Keratinocyte (primary cell): ENCODE measurements around the gene KLHL20. TPM values are rescaled to one million over a fixed set of nuclear protein-coding genes. Genes with fewer than 3 reads are reported as not detected.
A peak's percentile ranks its signal among the peaks of the same experiment; 100 is the strongest.
"Not testable (repeated sequence)": the region's sequence is repeated elsewhere in the genome, so short reads cannot be mapped to it uniquely, and the experiment has no call there.

Experiments
- DNase-seq: peaks from one replicate; pipeline ENCODE4 v3.0.0-alpha.2; 2011; ENCODE audit warnings: low read depth, missing footprints, low spot score
- FAIRE-seq: peaks from 2 replicates; lab custom pipeline; 2011; peaks lifted over from hg19 to GRCh38; lab: Jason Lieb, UNC
- H2AFZ ChIP-seq: 2 replicates; pipeline ENCODE4 v1.6.0; 2012; ENCODE audit warnings: low read length, control low read depth, inconsistent platforms; ENCODE audit not compliant: control insufficient read depth
- H3K27ac ChIP-seq: 2 replicates; pipeline ENCODE4 v1.5.1; 2011; ENCODE audit warnings: low read length; ENCODE audit not compliant: control insufficient read depth, insufficient read depth
- H3K27me3 ChIP-seq: 3 replicates; pipeline ENCODE4 v1.6.0; 2011; ENCODE audit warnings: low read length; ENCODE audit not compliant: control insufficient read depth, insufficient read depth; ENCODE audit errors: extremely low read depth
- H3K36me3 ChIP-seq, 2 experiments: 2 replicates in 1 of 2; 3 replicates in 1 of 2; pipeline ENCODE4 v1.5.1; 2011; ENCODE audit warnings: low read length in 2 of 2, mild to moderate bottlenecking in 1 of 2; ENCODE audit not compliant: control insufficient read depth in 2 of 2, insufficient read depth in 2 of 2; ENCODE audit errors: extremely low read depth in 1 of 2
- H3K4me1 ChIP-seq: 3 replicates; pipeline ENCODE4 v1.5.1; 2011; ENCODE audit warnings: low read length; ENCODE audit not compliant: control insufficient read depth, insufficient read depth; ENCODE audit errors: extremely low read depth
- H3K4me2 ChIP-seq: 3 replicates; pipeline ENCODE4 v1.6.0; 2011; ENCODE audit warnings: low read depth, low read length; ENCODE audit not compliant: control insufficient read depth, insufficient read depth; ENCODE audit errors: extremely low read depth
- H3K4me3 ChIP-seq, 3 experiments: fragments of 200-600 bp in 1 of 3; sonication (generic) in 1 of 3; 2 replicates in 2 of 3; 3 replicates in 1 of 3; pipeline ENCODE4 v1.5.1; 2011 to 2016; ENCODE audit warnings: low read length in 3 of 3, mild to moderate bottlenecking in 3 of 3, control low read depth in 2 of 3, inconsistent platforms in 1 of 3, low read depth in 1 of 3, mixed read lengths in 1 of 3, mixed run types in 1 of 3, moderate library complexity in 1 of 3; ENCODE audit not compliant: control insufficient read depth in 2 of 3, insufficient read depth in 2 of 3; ENCODE audit errors: extremely low read depth in 1 of 3
- H3K79me2 ChIP-seq: 2 replicates; pipeline ENCODE4 v1.6.0; 2012; ENCODE audit warnings: low read length; ENCODE audit not compliant: control insufficient read depth, insufficient read depth
- H3K9ac ChIP-seq: 3 replicates; pipeline ENCODE4 v1.6.0; 2011; ENCODE audit warnings: low read length; ENCODE audit not compliant: control insufficient read depth, insufficient read depth; ENCODE audit errors: extremely low read depth
- H3K9me1 ChIP-seq: 3 replicates; pipeline ENCODE4 v1.6.0; 2011; ENCODE audit warnings: low read length; ENCODE audit not compliant: control insufficient read depth, insufficient read depth; ENCODE audit errors: extremely low read depth
- H3K9me3 ChIP-seq: 2 replicates; pipeline ENCODE4 v1.5.1; 2012; ENCODE audit warnings: low read depth, low read length; ENCODE audit not compliant: control insufficient read depth
- H4K20me1 ChIP-seq: 3 replicates; pipeline ENCODE4 v1.6.0; 2011; ENCODE audit warnings: low read length; ENCODE audit not compliant: control insufficient read depth, insufficient read depth; ENCODE audit errors: extremely low read depth
- CTCF ChIP-seq, 3 experiments: IDR thresholded peaks in 1 of 3; conservative IDR thresholded peaks in 1 of 3; optimal IDR thresholded peaks in 1 of 3; 2 replicates in 2 of 3; 3 replicates in 1 of 3; pipeline versions ENCODE3 to v1.5.1; 2011; ENCODE audit warnings: low read length in 3 of 3, mild to moderate bottlenecking in 3 of 3, moderate library complexity in 2 of 3, control low read depth in 1 of 3, inconsistent platforms in 1 of 3; ENCODE audit not compliant: insufficient read depth in 2 of 3; ENCODE audit errors: extremely low read depth in 1 of 3
- EZH2 ChIP-seq: IDR thresholded peaks from one replicate; pipeline ENCODE4 v1.6.1; 2012; ENCODE audit warnings: inconsistent platforms, mild to moderate bottlenecking, low read length, moderate library complexity
- dilution Hi-C: fragments of 300-500 bp; cut with MboI; formaldehyde crosslinking; loops from one replicate; pipeline ENCODE4 v1.7.0; 2020; ENCODE audit warnings: low sequenced_read_pairs; ENCODE audit not compliant: extremely low pct_ligation_motif_present
- polyA plus RNA-seq, 5 experiments: library from polyadenylated mRNA; depleted of rRNA in 3 of 5; stranded (reverse) in 3 of 5; stranded (forward) in 1 of 5; unstranded in 1 of 5; fragments of >200 nt; gene quantifications; 1 replicate in 1 of 5; 2 replicates in 3 of 5; 3 replicates in 1 of 5; pipeline versions ENCODE4 v1.2.1 to v1.2.3, GENCODE V29; 2011 to 2012; ENCODE audit warnings: missing spikeins in 2 of 5, low read depth in 1 of 5, low replicate concordance in 1 of 5

Gene KLHL20
- polyA plus RNA-seq, 1 donor (not counting 4 experiments of a cell fraction or from before 2014, with no cell fraction given), result 17.4 TPM

GRCh38 chr1:173758110-173758509 is 43.3 kb downstream of the KLHL20 start:
- no peaks in the 10 kb centered on the region for H3K27me3 ChIP-seq
- H3K4me2 ChIP-seq, result no peak overlapping the region
- H3K9me3 ChIP-seq, result no peaks in the 10 kb centered on the region
- DNase-seq, result no peak
- H3K79me2 ChIP-seq, result no peaks in the 10 kb centered on the region
- TF ChIP-seq EZH2, result no peak
- TF ChIP-seq CTCF (optimal IDR thresholded peaks at IDR 0.05 in 1 of 3, IDR thresholded peaks at IDR 0.05 in 1 of 3, conservative IDR thresholded peaks at IDR 0.05 in 1 of 3; ENCODE audit: extremely low read depth in 1 of 3, insufficient read depth in 2 of 3, low read length in 3 of 3), result no peak
- no peak for FAIRE-seq
- H3K9ac ChIP-seq, result no peak overlapping the region
- no peaks in the 10 kb centered on the region for H3K9me1 ChIP-seq
- H3K4me3 ChIP-seq, result no peak overlapping the region
- no peaks in the 10 kb centered on the region for H4K20me1 ChIP-seq
- dilution Hi-C loops, result no loop called here
- peaks cover 5 to 15% of the 10 kb centered on the region in 2 experiments for H3K36me3 ChIP-seq
- no peak overlapping the region for H3K27ac ChIP-seq
- no peak overlapping the region for H2AFZ ChIP-seq
- peaks cover 4% of the 10 kb centered on the region for H3K4me1 ChIP-seq

GRCh38 chr1:173758980-173759379 is 44.2 kb downstream of the KLHL20 start:
- H4K20me1 ChIP-seq, result no peaks in the 10 kb centered on the region
- H3K9me3 ChIP-seq, result no peaks in the 10 kb centered on the region
- H3K4me1 ChIP-seq, result peaks cover 4% of the 10 kb centered on the region
- no peak overlapping the region for H3K4me3 ChIP-seq
- no peaks in the 10 kb centered on the region for H3K27me3 ChIP-seq
- no peaks in the 10 kb centered on the region for H3K9me1 ChIP-seq
- peak overlapping the region; percentile 26 for H3K27ac ChIP-seq
- H3K79me2 ChIP-seq, result no peaks in the 10 kb centered on the region
- no peak for TF ChIP-seq CTCF (optimal IDR thresholded peaks at IDR 0.05 in 1 of 3, IDR thresholded peaks at IDR 0.05 in 1 of 3, conservative IDR thresholded peaks at IDR 0.05 in 1 of 3; ENCODE audit: extremely low read depth in 1 of 3, insufficient read depth in 2 of 3, low read length in 3 of 3)
- no peak for TF ChIP-seq EZH2
- no peak overlapping the region for H3K4me2 ChIP-seq
- H3K9ac ChIP-seq, result no peak overlapping the region
- peaks cover 5 to 15% of the 10 kb centered on the region in 2 experiments for H3K36me3 ChIP-seq
- DNase-seq (no peak), FAIRE-seq (no peak)
- dilution Hi-C loops, result no loop called here
- H2AFZ ChIP-seq, result no peak overlapping the region

- H3K9me1 ChIP-seq, H3K4me1 ChIP-seq, DNase-seq, H3K27me3 ChIP-seq, H3K27ac ChIP-seq, H3K36me3 ChIP-seq, FAIRE-seq, H2AFZ ChIP-seq, H3K9ac ChIP-seq, H3K9me3 ChIP-seq, H3K79me2 ChIP-seq, H3K4me2 ChIP-seq, dilution Hi-C loops, H3K4me3 ChIP-seq, H4K20me1 ChIP-seq: not testable (repeated sequence)
These were observed 49.5 kb downstream of the KLHL20 start for GRCh38 chr1:173764331-173764730.
